Neural cell (in vitro differentiated cells): ENCODE measurements around the gene REC114.

Experiments used
- EP300 ChIP-seq: fragments of 450-650 bp; conservative IDR thresholded peaks from 2 replicates; pipeline ENCODE4 v1.6.1; 2014; ENCODE audit warnings: antibody characterized with exemption, mild to moderate bottlenecking, moderate library complexity; ENCODE audit not compliant: poor library complexity, severe bottlenecking
- EZH2 ChIP-seq: fragments of 200-600, 300-800 bp; shearing (Covaris generic), sonication (generic); IDR thresholded peaks from 2 replicates; pipeline ENCODE4 v1.6.1; 2014; ENCODE audit warnings: antibody characterized with exemption, low read length, borderline replicate concordance, mild to moderate bottlenecking; ENCODE audit not compliant: insufficient read depth, poor library complexity, severe bottlenecking
- POLR2AphosphoS5 ChIP-seq: IDR thresholded peaks from 2 replicates; pipeline ENCODE4 v1.6.1; 2012
- RAD21 ChIP-seq: fragments of 450-650 bp; conservative IDR thresholded peaks from 2 replicates; pipeline ENCODE4 v1.6.1; 2014; ENCODE audit warnings: antibody characterized with exemption, mild to moderate bottlenecking, moderate library complexity
- SMC3 ChIP-seq: fragments of 450-650 bp; conservative IDR thresholded peaks from 2 replicates; pipeline ENCODE4 v1.6.1; 2014; ENCODE audit warnings: antibody characterized with exemption, mild to moderate bottlenecking, moderate library complexity; ENCODE audit not compliant: poor library complexity
- TAF1 ChIP-seq: IDR thresholded peaks from 2 replicates; pipeline ENCODE4 v1.6.1; 2012; ENCODE audit warnings: low read depth
- TF ChIP-seq, protein P1 (sequence below): fragments of 450-650 bp; IDR thresholded peaks from 2 replicates; pipeline ENCODE4 v1.5.1; 2014; ENCODE audit warnings: antibody characterized with exemption, mild to moderate bottlenecking, moderate library complexity; ENCODE audit not compliant: poor library complexity, severe bottlenecking
- TF ChIP-seq, protein P2 (sequence below): IDR thresholded peaks from 2 replicates; pipeline ENCODE4 v1.6.1; 2012; ENCODE audit warnings: borderline replicate concordance

DNA sequence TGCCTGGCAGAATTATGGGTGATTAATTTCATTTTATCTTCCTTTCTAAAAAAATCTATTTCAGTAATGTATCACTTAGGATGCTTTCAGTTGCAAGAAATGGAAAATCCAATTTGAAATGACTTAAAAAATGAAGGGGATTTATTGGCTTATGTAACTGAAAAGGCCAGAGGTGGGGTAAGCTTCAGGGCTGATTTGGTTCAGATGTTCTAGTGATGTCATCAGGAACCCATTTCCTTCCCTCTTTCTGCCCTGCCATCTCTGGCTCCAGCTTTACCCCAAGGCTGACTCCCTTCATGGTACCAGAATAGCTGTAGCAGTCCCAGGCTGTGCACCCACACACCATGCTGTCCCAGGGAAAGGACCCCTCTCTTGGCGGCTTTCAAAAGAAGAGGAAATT is 18.5 kb upstream of the REC114 start:
- TF ChIP-seq EZH2, result no peak
- TF ChIP-seq, protein P1, sequence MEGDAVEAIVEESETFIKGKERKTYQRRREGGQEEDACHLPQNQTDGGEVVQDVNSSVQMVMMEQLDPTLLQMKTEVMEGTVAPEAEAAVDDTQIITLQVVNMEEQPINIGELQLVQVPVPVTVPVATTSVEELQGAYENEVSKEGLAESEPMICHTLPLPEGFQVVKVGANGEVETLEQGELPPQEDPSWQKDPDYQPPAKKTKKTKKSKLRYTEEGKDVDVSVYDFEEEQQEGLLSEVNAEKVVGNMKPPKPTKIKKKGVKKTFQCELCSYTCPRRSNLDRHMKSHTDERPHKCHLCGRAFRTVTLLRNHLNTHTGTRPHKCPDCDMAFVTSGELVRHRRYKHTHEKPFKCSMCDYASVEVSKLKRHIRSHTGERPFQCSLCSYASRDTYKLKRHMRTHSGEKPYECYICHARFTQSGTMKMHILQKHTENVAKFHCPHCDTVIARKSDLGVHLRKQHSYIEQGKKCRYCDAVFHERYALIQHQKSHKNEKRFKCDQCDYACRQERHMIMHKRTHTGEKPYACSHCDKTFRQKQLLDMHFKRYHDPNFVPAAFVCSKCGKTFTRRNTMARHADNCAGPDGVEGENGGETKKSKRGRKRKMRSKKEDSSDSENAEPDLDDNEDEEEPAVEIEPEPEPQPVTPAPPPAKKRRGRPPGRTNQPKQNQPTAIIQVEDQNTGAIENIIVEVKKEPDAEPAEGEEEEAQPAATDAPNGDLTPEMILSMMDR, result no peak
- no peak for TF ChIP-seq TAF1
- TF ChIP-seq EP300, result no peak
- no peak for TF ChIP-seq POLR2AphosphoS5
- TF ChIP-seq, protein P2, sequence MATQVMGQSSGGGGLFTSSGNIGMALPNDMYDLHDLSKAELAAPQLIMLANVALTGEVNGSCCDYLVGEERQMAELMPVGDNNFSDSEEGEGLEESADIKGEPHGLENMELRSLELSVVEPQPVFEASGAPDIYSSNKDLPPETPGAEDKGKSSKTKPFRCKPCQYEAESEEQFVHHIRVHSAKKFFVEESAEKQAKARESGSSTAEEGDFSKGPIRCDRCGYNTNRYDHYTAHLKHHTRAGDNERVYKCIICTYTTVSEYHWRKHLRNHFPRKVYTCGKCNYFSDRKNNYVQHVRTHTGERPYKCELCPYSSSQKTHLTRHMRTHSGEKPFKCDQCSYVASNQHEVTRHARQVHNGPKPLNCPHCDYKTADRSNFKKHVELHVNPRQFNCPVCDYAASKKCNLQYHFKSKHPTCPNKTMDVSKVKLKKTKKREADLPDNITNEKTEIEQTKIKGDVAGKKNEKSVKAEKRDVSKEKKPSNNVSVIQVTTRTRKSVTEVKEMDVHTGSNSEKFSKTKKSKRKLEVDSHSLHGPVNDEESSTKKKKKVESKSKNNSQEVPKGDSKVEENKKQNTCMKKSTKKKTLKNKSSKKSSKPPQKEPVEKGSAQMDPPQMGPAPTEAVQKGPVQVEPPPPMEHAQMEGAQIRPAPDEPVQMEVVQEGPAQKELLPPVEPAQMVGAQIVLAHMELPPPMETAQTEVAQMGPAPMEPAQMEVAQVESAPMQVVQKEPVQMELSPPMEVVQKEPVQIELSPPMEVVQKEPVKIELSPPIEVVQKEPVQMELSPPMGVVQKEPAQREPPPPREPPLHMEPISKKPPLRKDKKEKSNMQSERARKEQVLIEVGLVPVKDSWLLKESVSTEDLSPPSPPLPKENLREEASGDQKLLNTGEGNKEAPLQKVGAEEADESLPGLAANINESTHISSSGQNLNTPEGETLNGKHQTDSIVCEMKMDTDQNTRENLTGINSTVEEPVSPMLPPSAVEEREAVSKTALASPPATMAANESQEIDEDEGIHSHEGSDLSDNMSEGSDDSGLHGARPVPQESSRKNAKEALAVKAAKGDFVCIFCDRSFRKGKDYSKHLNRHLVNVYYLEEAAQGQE, result no peak
- no peak for TF ChIP-seq RAD21
- no peak for TF ChIP-seq SMC3
